Spinal cord (tissue), 10 donors: ENCODE measurements around the gene TMEM183A. TPM values are rescaled to one million over a fixed set of nuclear protein-coding genes. Genes with fewer than 3 reads are reported as not detected.
A peak's percentile ranks its signal among the peaks of the same experiment; 100 is the strongest.

Experiments used
- DNase-seq, 6 donors: peaks; one replicate each; pipeline versions ENCODE4 v3.0.0 to v3.0.0-alpha.2; 2013 to 2015; ENCODE audit warnings: low spot score in 6 of 6, low read depth in 4 of 6
- H3K27ac ChIP-seq: one replicate; pipeline ENCODE4 v1.5.1; 2013; ENCODE audit warnings: low read depth, low read length, control low read depth
- H3K27me3 ChIP-seq: one replicate; pipeline ENCODE4 v1.6.1; 2013; ENCODE audit warnings: low read length; ENCODE audit not compliant: control insufficient read depth, insufficient read depth
- H3K36me3 ChIP-seq: one replicate; pipeline ENCODE4 v1.6.1; 2013; ENCODE audit warnings: low read length; ENCODE audit not compliant: control insufficient read depth, insufficient read depth
- H3K4me1 ChIP-seq: one replicate; pipeline ENCODE4 v1.6.1; 2013; ENCODE audit warnings: low read length; ENCODE audit not compliant: control insufficient read depth, insufficient read depth
- H3K4me3 ChIP-seq: one replicate; pipeline ENCODE4 v1.5.1; 2013; ENCODE audit warnings: low read depth, low read length, control low read depth
- H3K9me3 ChIP-seq: one replicate; pipeline ENCODE4 v1.6.1; 2013; ENCODE audit warnings: low read length; ENCODE audit not compliant: control insufficient read depth, insufficient read depth
- WGBS: methylation state at CpG from one replicate; pipeline ENCODE4 v1.1.5; 2013; ENCODE audit warnings: missing lambda C conversion rate; ENCODE audit not compliant: insufficient coverage; 5-methylcytosine and 5-hydroxymethylcytosine counted together
- polyA plus RNA-seq, 2 donors: library from polyadenylated mRNA; unstranded; fragments of 120-200 nt; gene quantifications; one replicate each; pipeline ENCODE4 v1.2.1, GENCODE V29; 2013; ENCODE audit not compliant: insufficient read length in 2 of 2
- total RNA-seq, 2 donors: library from RNA; depleted of rRNA in 1 of 2; stranded (reverse); fragments of 120-200 nt in 1 of 2; fragments of >200 nt in 1 of 2; gene quantifications; one replicate each; pipeline versions ENCODE4 v1.2.3 to v1.2.4, GENCODE V29; 2013 to 2014
- donor health status: healthy.

Gene TMEM183A
- total and polyA plus RNA-seq, 4 donors, result 76.6 to 90.5 (median 81.0) TPM

- Histone ChIP-seq H3K27ac (no peak overlapping the region), H3K4me3 (no peak overlapping the region), H3K27me3 (no peaks in the 10 kb centered on the region), H3K36me3 (peaks cover 60% of the 10 kb centered on the region), H3K4me1 (peaks cover 14% of the 10 kb centered on the region), H3K9me3 (no peaks in the 10 kb centered on the region)
- no peak for DNase-seq
- WGBS, result 86% methylated on average over 2 of the region's 2 CpGs
Measured at GRCh38 chr1:203059485-203059884, 52.3 kb downstream of the TMEM183A start.

GRCh38 chr1:203060115-203060514 lies 52.9 kb downstream of the TMEM183A start:
- H3K27me3 ChIP-seq, result no peaks in the 10 kb centered on the region
- 94% methylated on average over 11 of the region's 11 CpGs for WGBS
- no peak overlapping the region for H3K4me3 ChIP-seq
- no peak for DNase-seq
- H3K27ac ChIP-seq, result no peak overlapping the region
- H3K36me3 ChIP-seq, result peaks cover 61% of the 10 kb centered on the region
- H3K4me1 ChIP-seq, result peaks cover 19% of the 10 kb centered on the region
- no peaks in the 10 kb centered on the region for H3K9me3 ChIP-seq

- Histone ChIP-seq H3K27me3 (no peaks in the 10 kb centered on the region), H3K36me3 (peaks cover 53% of the 10 kb centered on the region), H3K4me1 (peaks cover 16% of the 10 kb centered on the region), H3K27ac (no peak overlapping the region), H3K4me3 (no peak overlapping the region), H3K9me3 (no peaks in the 10 kb centered on the region)
- DNase-seq, result no peak
- 91% methylated on average over 5 of the region's 8 CpGs for WGBS
Measured at GRCh38 chr1:203063287-203063686, 56.1 kb downstream of the TMEM183A start.

GRCh38 chr1:203065191-203065590 lies 58.0 kb downstream of the TMEM183A start:
- Histone ChIP-seq H3K4me3 (no peak overlapping the region), H3K27me3 (no peaks in the 10 kb centered on the region), H3K9me3 (no peaks in the 10 kb centered on the region), H3K4me1 (peaks cover 21% of the 10 kb centered on the region), H3K36me3 (peaks cover 43% of the 10 kb centered on the region), H3K27ac (no peak overlapping the region)
- DNase-seq, result no peak
- 90% methylated on average over 1 of the region's 7 CpGs for WGBS

GRCh38 chr1:203065986-203066385 lies 58.8 kb downstream of the TMEM183A start:
- 57% methylated on average over 2 of the region's 2 CpGs for WGBS
- Histone ChIP-seq H3K9me3 (no peaks in the 10 kb centered on the region), H3K4me3 (no peak overlapping the region), H3K36me3 (peaks cover 37% of the 10 kb centered on the region), H3K4me1 (peaks cover 21% of the 10 kb centered on the region), H3K27me3 (no peaks in the 10 kb centered on the region), H3K27ac (no peak overlapping the region)
- no peak for DNase-seq

GRCh38 chr1:203066965-203067364 lies 59.8 kb downstream of the TMEM183A start:
- Histone ChIP-seq H3K27me3 (peaks cover under 1% of the 10 kb centered on the region), H3K4me1 (peaks cover 21% of the 10 kb centered on the region), H3K27ac (no peak overlapping the region), H3K36me3 (peaks cover 32% of the 10 kb centered on the region), H3K9me3 (no peaks in the 10 kb centered on the region), H3K4me3 (no peak overlapping the region)
- 100% methylated on average over 2 of the region's 3 CpGs for WGBS
- no peak for DNase-seq

GRCh38 chr1:203069030-203069747 lies 62.0 kb downstream of the TMEM183A start:
- no peak overlapping the region for H3K4me3 ChIP-seq
- H3K27me3 ChIP-seq, result peaks cover 2% of the 10 kb centered on the region
- peaks cover 27% of the 10 kb centered on the region for H3K36me3 ChIP-seq
- 19% methylated on average over 3 of the region's 4 CpGs for WGBS
- no peak overlapping the region for H3K27ac ChIP-seq
- H3K9me3 ChIP-seq, result no peaks in the 10 kb centered on the region
- peaks cover 21% of the 10 kb centered on the region for H3K4me1 ChIP-seq
- DNase-seq, result peak in 3 of 6 donors; percentile 20 to 55 (median 42)

- WGBS, result 78% methylated on average over 6 of the region's 7 CpGs
- peaks cover 34% of the 10 kb centered on the region for H3K36me3 ChIP-seq
- H3K27me3 ChIP-seq, result peaks cover 10% of the 10 kb centered on the region
- no peaks in the 10 kb centered on the region for H3K9me3 ChIP-seq
- H3K27ac ChIP-seq, result no peak overlapping the region
- DNase-seq, result no peak
- H3K4me3 ChIP-seq, result no peak overlapping the region
- peaks cover 26% of the 10 kb centered on the region for H3K4me1 ChIP-seq
Measured at GRCh38 chr1:203072002-203072602, 64.9 kb downstream of the TMEM183A start.

- H3K4me3 ChIP-seq, result no peak overlapping the region
- WGBS, result 100% methylated on average over 2 of the region's 3 CpGs
- H3K27ac ChIP-seq, result no peak overlapping the region
- peaks cover 10% of the 10 kb centered on the region for H3K27me3 ChIP-seq
- H3K9me3 ChIP-seq, result no peaks in the 10 kb centered on the region
- H3K4me1 ChIP-seq, result peaks cover 26% of the 10 kb centered on the region
- H3K36me3 ChIP-seq, result peaks cover 28% of the 10 kb centered on the region
- no peak for DNase-seq
Measured at GRCh38 chr1:203072911-203073310, 65.7 kb downstream of the TMEM183A start.

- Histone ChIP-seq H3K9me3 (no peaks in the 10 kb centered on the region), H3K4me3 (no peak overlapping the region), H3K27ac (no peak overlapping the region), H3K27me3 (peaks cover 10% of the 10 kb centered on the region), H3K4me1 (peaks cover 24% of the 10 kb centered on the region), H3K36me3 (peaks cover 23% of the 10 kb centered on the region)
- WGBS, result 100% methylated on average over 2 of the region's 2 CpGs
- DNase-seq, result no peak
Measured at GRCh38 chr1:203073469-203073868, 66.3 kb downstream of the TMEM183A start.
